ENCODE data around the gene ROR2. TPM values are rescaled to one million over a fixed set of nuclear protein-coding genes. Genes with fewer than 3 reads are reported as not detected.

The ROR2 gene
- total RNA-seq, 2 donors from 2014 or later = 4.0 to 5.4 TPM

- Histone ChIP-seq H3K27me3 (no peaks in the 10 kb centered on the region), H3K4me3 (no peak overlapping the region), H3K27ac (no peak overlapping the region), H3K9me3 (no peaks in the 10 kb centered on the region), H3K36me3 (replicated peaks in 1 of 2; ENCODE audit: insufficient read depth in 1 of 2, low read depth in 2 of 2) (no peaks in the 10 kb centered on the region), H3K4me1 (no peaks in the 10 kb centered on the region)
- TF ChIP-seq, protein P1, sequence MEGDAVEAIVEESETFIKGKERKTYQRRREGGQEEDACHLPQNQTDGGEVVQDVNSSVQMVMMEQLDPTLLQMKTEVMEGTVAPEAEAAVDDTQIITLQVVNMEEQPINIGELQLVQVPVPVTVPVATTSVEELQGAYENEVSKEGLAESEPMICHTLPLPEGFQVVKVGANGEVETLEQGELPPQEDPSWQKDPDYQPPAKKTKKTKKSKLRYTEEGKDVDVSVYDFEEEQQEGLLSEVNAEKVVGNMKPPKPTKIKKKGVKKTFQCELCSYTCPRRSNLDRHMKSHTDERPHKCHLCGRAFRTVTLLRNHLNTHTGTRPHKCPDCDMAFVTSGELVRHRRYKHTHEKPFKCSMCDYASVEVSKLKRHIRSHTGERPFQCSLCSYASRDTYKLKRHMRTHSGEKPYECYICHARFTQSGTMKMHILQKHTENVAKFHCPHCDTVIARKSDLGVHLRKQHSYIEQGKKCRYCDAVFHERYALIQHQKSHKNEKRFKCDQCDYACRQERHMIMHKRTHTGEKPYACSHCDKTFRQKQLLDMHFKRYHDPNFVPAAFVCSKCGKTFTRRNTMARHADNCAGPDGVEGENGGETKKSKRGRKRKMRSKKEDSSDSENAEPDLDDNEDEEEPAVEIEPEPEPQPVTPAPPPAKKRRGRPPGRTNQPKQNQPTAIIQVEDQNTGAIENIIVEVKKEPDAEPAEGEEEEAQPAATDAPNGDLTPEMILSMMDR (IDR thresholded peaks at IDR 0.05) = no peak
- TF ChIP-seq POLR2A (IDR thresholded peaks at IDR 0.05) = no peak
- DNase-seq (no peak), ATAC-seq (no peak)
- intact Hi-C loops (cut with DNase I) = no loop called here
- 45 to 47% methylated on average over 3 of the region's 3 CpGs for WGBS, 2 donors
These were observed 387.6 kb downstream of the ROR2 start for GRCh38 chr9:91562416-91562815.

- Histone ChIP-seq H3K9me3 (no peaks in the 10 kb centered on the region), H3K27me3 (no peaks in the 10 kb centered on the region), H3K27ac (no peak overlapping the region), H3K4me1 (no peaks in the 10 kb centered on the region), H3K36me3 (replicated peaks in 1 of 2; ENCODE audit: insufficient read depth in 1 of 2, low read depth in 2 of 2) (no peaks in the 10 kb centered on the region), H3K4me3 (no peak overlapping the region)
- ATAC-seq (no peak), DNase-seq (no peak)
- 84 to 90% methylated on average over 2 of the region's 2 CpGs for WGBS, 2 donors
- TF ChIP-seq, protein P1 (IDR thresholded peaks at IDR 0.05) = no peak
- TF ChIP-seq POLR2A (IDR thresholded peaks at IDR 0.05) = no peak
- intact Hi-C loops (cut with DNase I) = no loop called here
These were observed 389.7 kb downstream of the ROR2 start for GRCh38 chr9:91560301-91560700.

DNA sequence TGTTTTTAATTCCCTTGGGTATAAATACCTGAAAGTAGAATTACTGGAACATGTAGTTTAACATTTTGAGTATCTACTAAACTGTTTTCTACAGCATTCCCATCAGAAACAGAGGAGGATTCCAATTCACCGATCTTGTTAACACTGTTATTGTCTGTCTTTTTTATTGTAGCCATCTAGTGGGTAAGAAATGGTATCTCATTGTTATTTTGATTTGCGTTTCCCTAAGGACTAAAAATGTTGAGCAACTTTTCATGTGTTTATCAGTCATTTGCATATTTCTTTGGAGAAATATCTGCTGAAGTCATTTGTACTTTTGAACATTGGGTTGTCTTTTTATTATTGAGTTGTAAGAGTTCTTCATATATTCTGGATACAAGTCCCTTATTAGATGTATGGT is 391.1 kb downstream of the ROR2 start:
- TF ChIP-seq, protein P1 (IDR thresholded peaks at IDR 0.05) = no peak
- no peak for TF ChIP-seq POLR2A (IDR thresholded peaks at IDR 0.05)
- Histone ChIP-seq H3K4me3 (no peak overlapping the region), H3K27ac (no peak overlapping the region), H3K27me3 (no peaks in the 10 kb centered on the region), H3K9me3 (no peaks in the 10 kb centered on the region), H3K36me3 (replicated peaks in 1 of 2; ENCODE audit: insufficient read depth in 1 of 2, low read depth in 2 of 2) (no peaks in the 10 kb centered on the region), H3K4me1 (no peaks in the 10 kb centered on the region)
- intact Hi-C loops (cut with DNase I) = no loop called here
- no peak for DNase-seq
- 71% methylated on average over 2 of the region's 2 CpGs for WGBS, 2 donors
- no peak for ATAC-seq

- TF ChIP-seq, protein P1 (IDR thresholded peaks at IDR 0.05) = no peak
- no peak for TF ChIP-seq POLR2A (IDR thresholded peaks at IDR 0.05)
- intact Hi-C loops (cut with DNase I) = no loop called here
- H3K9me3 ChIP-seq = no peaks in the 10 kb centered on the region
- DNase-seq = no peak
- 85 to 93% methylated on average over 3 of the region's 3 CpGs for WGBS, 2 donors
- no peaks in the 10 kb centered on the region for H3K4me1 ChIP-seq
- no peaks in the 10 kb centered on the region for H3K36me3 ChIP-seq (replicated peaks in 1 of 2; ENCODE audit: insufficient read depth in 1 of 2, low read depth in 2 of 2)
- no peaks in the 10 kb centered on the region for H3K27me3 ChIP-seq
- H3K27ac ChIP-seq = no peak overlapping the region
- no peak for ATAC-seq
- no peak overlapping the region for H3K4me3 ChIP-seq
These were observed 391.6 kb downstream of the ROR2 start for GRCh38 chr9:91558395-91558794.

GRCh38 chr9:91557327-91557726 is 392.7 kb downstream of the ROR2 start:
- Histone ChIP-seq H3K36me3 (replicated peaks in 1 of 2; ENCODE audit: insufficient read depth in 1 of 2, low read depth in 2 of 2) (no peaks in the 10 kb centered on the region), H3K4me3 (no peak overlapping the region), H3K27ac (no peak overlapping the region), H3K9me3 (no peaks in the 10 kb centered on the region), H3K4me1 (no peaks in the 10 kb centered on the region), H3K27me3 (no peaks in the 10 kb centered on the region)
- DNase-seq = no peak
- ATAC-seq = no peak
- TF ChIP-seq, protein P1 (IDR thresholded peaks at IDR 0.05) = no peak
- TF ChIP-seq POLR2A (IDR thresholded peaks at IDR 0.05) = no peak
- intact Hi-C loops (cut with DNase I) = no loop called here
- 69 to 75% methylated on average over 2 of the region's 2 CpGs for WGBS, 2 donors
